Rectal smooth muscle tissue (tissue), 1 donor: ENCODE results near the gene FCN3.

Source experiments
- H3K27ac ChIP-seq: one replicate; pipeline ENCODE4 v1.7.0; 2013; ENCODE audit warnings: low read depth, low read length, inconsistent platforms
- H3K27me3 ChIP-seq: one replicate; pipeline ENCODE4 v1.7.0; 2013; ENCODE audit warnings: low read length; ENCODE audit not compliant: control insufficient read depth, insufficient read depth
- H3K36me3 ChIP-seq: one replicate; pipeline ENCODE4 v1.7.0; 2013; ENCODE audit warnings: low read length; ENCODE audit not compliant: control insufficient read depth, insufficient read depth
- H3K4me1 ChIP-seq: one replicate; pipeline ENCODE4 v1.7.0; 2013; ENCODE audit warnings: low read length; ENCODE audit not compliant: control insufficient read depth, insufficient read depth
- H3K4me3 ChIP-seq: one replicate; pipeline ENCODE4 v1.7.0; 2013; ENCODE audit warnings: low read length
- H3K9ac ChIP-seq: one replicate; pipeline ENCODE4 v1.7.0; 2013; ENCODE audit warnings: low read length

Gene FCN3

GRCh38 chr1:27335506-27336422, 38.9 kb downstream of the FCN3 start:
- H3K4me3 ChIP-seq: no peak overlapping the region
- no peak overlapping the region for H3K9ac ChIP-seq
- no peak overlapping the region for H3K27ac ChIP-seq
- peaks cover 20% of the 10 kb centered on the region for H3K36me3 ChIP-seq
- no peaks in the 10 kb centered on the region for H3K27me3 ChIP-seq
- H3K4me1 ChIP-seq: no peaks in the 10 kb centered on the region

GRCh38 chr1:27333717-27334279, 40.8 kb downstream of the FCN3 start:
- H3K27me3 ChIP-seq: no peaks in the 10 kb centered on the region
- H3K4me3 ChIP-seq: no peak overlapping the region
- no peak overlapping the region for H3K27ac ChIP-seq
- H3K9ac ChIP-seq: no peak overlapping the region
- peaks cover 23% of the 10 kb centered on the region for H3K36me3 ChIP-seq
- no peaks in the 10 kb centered on the region for H3K4me1 ChIP-seq

GRCh38 chr1:27332536-27333281, 41.9 kb downstream of the FCN3 start:
- H3K9ac ChIP-seq: no peak overlapping the region

GRCh38 chr1:27331922-27332321, 42.7 kb downstream of the FCN3 start:
- H3K9ac ChIP-seq: no peak overlapping the region
- no peaks in the 10 kb centered on the region for H3K27me3 ChIP-seq
- no peak overlapping the region for H3K4me3 ChIP-seq
- H3K4me1 ChIP-seq: no peaks in the 10 kb centered on the region
- H3K36me3 ChIP-seq: peaks cover 23% of the 10 kb centered on the region
- no peak overlapping the region for H3K27ac ChIP-seq

More at GRCh38 chr1:27332536-27333281, 41.9 kb downstream of the FCN3 start:
- H3K4me3 ChIP-seq: no peak overlapping the region
- H3K36me3 ChIP-seq: peaks cover 23% of the 10 kb centered on the region
- H3K4me1 ChIP-seq: no peaks in the 10 kb centered on the region
- no peaks in the 10 kb centered on the region for H3K27me3 ChIP-seq
- no peak overlapping the region for H3K27ac ChIP-seq

GRCh38 chr1:27331426-27331825, 43.2 kb downstream of the FCN3 start:
- no peak overlapping the region for H3K9ac ChIP-seq
- H3K36me3 ChIP-seq: peaks cover 23% of the 10 kb centered on the region
- no peaks in the 10 kb centered on the region for H3K4me1 ChIP-seq
- H3K4me3 ChIP-seq: no peak overlapping the region
- no peak overlapping the region for H3K27ac ChIP-seq
- H3K27me3 ChIP-seq: no peaks in the 10 kb centered on the region

- no peak overlapping the region for H3K27ac ChIP-seq
- no peak overlapping the region for H3K9ac ChIP-seq
- no peaks in the 10 kb centered on the region for H3K27me3 ChIP-seq
- no peak overlapping the region for H3K4me3 ChIP-seq
- H3K4me1 ChIP-seq: peaks cover 1% of the 10 kb centered on the region
- peaks cover 21% of the 10 kb centered on the region for H3K36me3 ChIP-seq
These were observed 43.8 kb downstream of the FCN3 start for GRCh38 chr1:27330786-27331185.

- no peak overlapping the region for H3K9ac ChIP-seq
- H3K27me3 ChIP-seq: no peaks in the 10 kb centered on the region
- H3K27ac ChIP-seq: no peak overlapping the region
- H3K36me3 ChIP-seq: peaks cover 9% of the 10 kb centered on the region
- H3K4me1 ChIP-seq: peaks cover 5% of the 10 kb centered on the region
- no peak overlapping the region for H3K4me3 ChIP-seq
These were observed 46.7 kb downstream of the FCN3 start for GRCh38 chr1:27327964-27328363.

- no peak overlapping the region for H3K4me3 ChIP-seq
- no peak overlapping the region for H3K27ac ChIP-seq
- peaks cover under 1% of the 10 kb centered on the region for H3K36me3 ChIP-seq
- peaks cover 9% of the 10 kb centered on the region for H3K4me1 ChIP-seq
- H3K9ac ChIP-seq: no peak overlapping the region
- H3K27me3 ChIP-seq: no peaks in the 10 kb centered on the region
These were observed 49.3 kb downstream of the FCN3 start for GRCh38 chr1:27325286-27325685.

GRCh38 chr1:27322569-27323240, 51.9 kb downstream of the FCN3 start:
- Histone ChIP-seq H3K27me3 (no peaks in the 10 kb centered on the region), H3K36me3 (no peaks in the 10 kb centered on the region), H3K4me3 (peak overlapping the region; percentile 99), H3K9ac (peak overlapping the region; percentile 99), H3K4me1 (peaks cover 9% of the 10 kb centered on the region), H3K27ac (peak overlapping the region; percentile 85)

GRCh38 chr1:27321813-27322568, 52.6 kb downstream of the FCN3 start, which contains the start of gene TMEM222:
TMEM222 (plus strand) TSS chr1:27322163; CDS start chr1:27322198, 35 bp downstream.
- H3K27ac ChIP-seq: peak within 1 kb of the TSS; percentile 85
- no peaks in the 10 kb centered on the region for H3K36me3 ChIP-seq
- peaks cover 9% of the 10 kb centered on the region for H3K4me1 ChIP-seq
- peak within 1 kb of the TSS; percentile 99 for H3K4me3 ChIP-seq
- no peaks in the 10 kb centered on the region for H3K27me3 ChIP-seq
- H3K9ac ChIP-seq: peak within 1 kb of the TSS; percentile 99
